ENCODE measurements around the gene FDXR.

FDXR gene

GRCh38 chr17:74920642-74921025 is 47.8 kb upstream of the FDXR start:
- Histone ChIP-seq H3K4me2 (ENCODE audit: low read length, poor library complexity, severe bottlenecking) (no peak overlapping the region), H3K4ac (ENCODE audit: low read depth in 1 of 2, low read length in 2 of 2) (no peak overlapping the region), H2BK120ac (ENCODE audit: low read depth, low read length) (no peak overlapping the region), H3K9ac (ENCODE audit: low read length) (no peak overlapping the region), H3K4me3 (ENCODE audit: insufficient read depth in 1 of 2, low read depth in 1 of 2, low read length in 2 of 2) (no peak overlapping the region), H3K4me1 (ENCODE audit: control insufficient read depth, insufficient read depth, low read depth, low read length) (peaks cover 30% of the 10 kb centered on the region), H2AK5ac (ENCODE audit: low read length, severe bottlenecking) (no peak overlapping the region), H3K79me1 (replicated peaks; ENCODE audit: low read length, poor library complexity, severe bottlenecking) (no peaks in the 10 kb centered on the region), H4K8ac (ENCODE audit: low read length) (no peak overlapping the region), H3K18ac (ENCODE audit: low read depth in 1 of 2, low read length in 2 of 2) (no peak overlapping the region), H2BK15ac (ENCODE audit: low read depth, poor library complexity, severe bottlenecking) (no peak overlapping the region), H3K27me3 (ENCODE audit: control insufficient read depth in 1 of 2, insufficient read depth in 1 of 2, low read length in 2 of 2) (peaks cover 66 to 89% of the 10 kb centered on the region in 2 experiments), H2BK12ac (ENCODE audit: low read length in 2 of 2) (no peak overlapping the region), H3K27ac (ENCODE audit: low read length, poor library complexity, severe bottlenecking) (no peak overlapping the region), H3K14ac (ENCODE audit: low read length in 2 of 2) (no peak overlapping the region), H3K9me3 (ENCODE audit: control insufficient read depth, low read length) (no peaks in the 10 kb centered on the region), H3K23ac (ENCODE audit: low read length in 2 of 2) (no peak overlapping the region), H3K36me3 (ENCODE audit: control insufficient read depth in 1 of 2, insufficient read depth in 2 of 2, low read depth in 1 of 2, low read length in 2 of 2) (no peaks in the 10 kb centered on the region), H2AFZ (ENCODE audit: low read depth, low read length) (no peak overlapping the region), H4K91ac (ENCODE audit: low read length) (no peak overlapping the region), H2BK5ac (ENCODE audit: low read depth, low read length, poor library complexity, severe bottlenecking) (no peak overlapping the region)
- DNase-seq = no peak
- 75% methylated on average over 5 of the region's 6 CpGs for WGBS

- H2BK120ac ChIP-seq (ENCODE audit: low read depth, low read length) = no peak overlapping the region
- no peak overlapping the region for H3K18ac ChIP-seq (ENCODE audit: low read depth in 1 of 2, low read length in 2 of 2)
- no peak overlapping the region for H2AFZ ChIP-seq (ENCODE audit: low read depth, low read length)
- H3K4me3 ChIP-seq (ENCODE audit: insufficient read depth in 1 of 2, low read depth in 1 of 2, low read length in 2 of 2) = no peak overlapping the region
- no peak overlapping the region for H2BK12ac ChIP-seq (ENCODE audit: low read length in 2 of 2)
- no peak overlapping the region for H4K91ac ChIP-seq (ENCODE audit: low read length)
- no peak overlapping the region for H3K4me2 ChIP-seq (ENCODE audit: low read length, poor library complexity, severe bottlenecking)
- 96% methylated on average over 27 of the region's 27 CpGs for WGBS
- peaks cover 30% of the 10 kb centered on the region for H3K4me1 ChIP-seq (ENCODE audit: control insufficient read depth, insufficient read depth, low read depth, low read length)
- no peak overlapping the region for H2BK5ac ChIP-seq (ENCODE audit: low read depth, low read length, poor library complexity, severe bottlenecking)
- no peak overlapping the region for H3K14ac ChIP-seq (ENCODE audit: low read length in 2 of 2)
- no peak for DNase-seq
- H3K27ac ChIP-seq (ENCODE audit: low read length, poor library complexity, severe bottlenecking) = no peak overlapping the region
- peaks cover 63 to 89% of the 10 kb centered on the region in 2 experiments for H3K27me3 ChIP-seq (ENCODE audit: control insufficient read depth in 1 of 2, insufficient read depth in 1 of 2, low read length in 2 of 2)
- no peaks in the 10 kb centered on the region for H3K36me3 ChIP-seq (ENCODE audit: control insufficient read depth in 1 of 2, insufficient read depth in 2 of 2, low read depth in 1 of 2, low read length in 2 of 2)
- no peaks in the 10 kb centered on the region for H3K79me1 ChIP-seq (replicated peaks; ENCODE audit: low read length, poor library complexity, severe bottlenecking)
- H2AK5ac ChIP-seq (ENCODE audit: low read length, severe bottlenecking) = no peak overlapping the region
- no peaks in the 10 kb centered on the region for H3K9me3 ChIP-seq (ENCODE audit: control insufficient read depth, low read length)
- no peak overlapping the region for H4K8ac ChIP-seq (ENCODE audit: low read length)
- no peak overlapping the region for H3K23ac ChIP-seq (ENCODE audit: low read length in 2 of 2)
- H3K9ac ChIP-seq (ENCODE audit: low read length) = no peak overlapping the region
- H2BK15ac ChIP-seq (ENCODE audit: low read depth, poor library complexity, severe bottlenecking) = no peak overlapping the region
- H3K4ac ChIP-seq (ENCODE audit: low read depth in 1 of 2, low read length in 2 of 2) = no peak overlapping the region
These were observed 47.5 kb upstream of the FDXR start for GRCh38 chr17:74920306-74920620.

- no peak overlapping the region for H2BK120ac ChIP-seq (ENCODE audit: low read depth, low read length)
- H3K14ac ChIP-seq (ENCODE audit: low read length in 2 of 2) = no peak overlapping the region
- no peak overlapping the region for H3K27ac ChIP-seq (ENCODE audit: low read length, poor library complexity, severe bottlenecking)
- no peaks in the 10 kb centered on the region for H3K79me1 ChIP-seq (replicated peaks; ENCODE audit: low read length, poor library complexity, severe bottlenecking)
- no peak overlapping the region for H2BK12ac ChIP-seq (ENCODE audit: low read length in 2 of 2)
- peaks cover 57 to 89% of the 10 kb centered on the region in 2 experiments for H3K27me3 ChIP-seq (ENCODE audit: control insufficient read depth in 1 of 2, insufficient read depth in 1 of 2, low read length in 2 of 2)
- WGBS = 82% methylated on average over 67 of the region's 67 CpGs
- H3K4ac ChIP-seq (ENCODE audit: low read depth in 1 of 2, low read length in 2 of 2) = no peak overlapping the region
- no peak overlapping the region for H3K4me2 ChIP-seq (ENCODE audit: low read length, poor library complexity, severe bottlenecking)
- H4K8ac ChIP-seq (ENCODE audit: low read length) = no peak overlapping the region
- no peak overlapping the region for H2BK5ac ChIP-seq (ENCODE audit: low read depth, low read length, poor library complexity, severe bottlenecking)
- H3K4me1 ChIP-seq (ENCODE audit: control insufficient read depth, insufficient read depth, low read depth, low read length) = peaks cover 29% of the 10 kb centered on the region
- H3K9ac ChIP-seq (ENCODE audit: low read length) = no peak overlapping the region
- H3K36me3 ChIP-seq (ENCODE audit: control insufficient read depth in 1 of 2, insufficient read depth in 2 of 2, low read depth in 1 of 2, low read length in 2 of 2) = no peaks in the 10 kb centered on the region
- no peaks in the 10 kb centered on the region for H3K9me3 ChIP-seq (ENCODE audit: control insufficient read depth, low read length)
- H3K23ac ChIP-seq (ENCODE audit: low read length in 2 of 2) = no peak overlapping the region
- H3K4me3 ChIP-seq (ENCODE audit: insufficient read depth in 1 of 2, low read depth in 1 of 2, low read length in 2 of 2) = no peak overlapping the region
- H2AK5ac ChIP-seq (ENCODE audit: low read length, severe bottlenecking) = no peak overlapping the region
- H2AFZ ChIP-seq (ENCODE audit: low read depth, low read length) = no peak overlapping the region
- H2BK15ac ChIP-seq (ENCODE audit: low read depth, poor library complexity, severe bottlenecking) = no peak overlapping the region
- DNase-seq = no peak
- H4K91ac ChIP-seq (ENCODE audit: low read length) = peak overlapping the region; percentile 29
- no peak overlapping the region for H3K18ac ChIP-seq (ENCODE audit: low read depth in 1 of 2, low read length in 2 of 2)
These were observed 46.9 kb upstream of the FDXR start for GRCh38 chr17:74919440-74920305.

GRCh38 chr17:74918906-74919305 is 46.1 kb upstream of the FDXR start:
- no peak overlapping the region for H3K4me3 ChIP-seq (ENCODE audit: insufficient read depth in 1 of 2, low read depth in 1 of 2, low read length in 2 of 2)
- H2BK5ac ChIP-seq (ENCODE audit: low read depth, low read length, poor library complexity, severe bottlenecking) = no peak overlapping the region
- no peak overlapping the region for H3K9ac ChIP-seq (ENCODE audit: low read length)
- no peaks in the 10 kb centered on the region for H3K79me1 ChIP-seq (replicated peaks; ENCODE audit: low read length, poor library complexity, severe bottlenecking)
- H2AFZ ChIP-seq (ENCODE audit: low read depth, low read length) = no peak overlapping the region
- no peak overlapping the region for H2BK120ac ChIP-seq (ENCODE audit: low read depth, low read length)
- H3K4me2 ChIP-seq (ENCODE audit: low read length, poor library complexity, severe bottlenecking) = no peak overlapping the region
- H3K9me3 ChIP-seq (ENCODE audit: control insufficient read depth, low read length) = no peaks in the 10 kb centered on the region
- H3K27ac ChIP-seq (ENCODE audit: low read length, poor library complexity, severe bottlenecking) = no peak overlapping the region
- no peak overlapping the region for H3K18ac ChIP-seq (ENCODE audit: low read depth in 1 of 2, low read length in 2 of 2)
- peaks cover 49 to 82% of the 10 kb centered on the region in 2 experiments for H3K27me3 ChIP-seq (ENCODE audit: control insufficient read depth in 1 of 2, insufficient read depth in 1 of 2, low read length in 2 of 2)
- H2AK5ac ChIP-seq (ENCODE audit: low read length, severe bottlenecking) = no peak overlapping the region
- no peak overlapping the region for H2BK15ac ChIP-seq (ENCODE audit: low read depth, poor library complexity, severe bottlenecking)
- H3K14ac ChIP-seq (ENCODE audit: low read length in 2 of 2) = no peak overlapping the region
- no peak for DNase-seq
- H3K4ac ChIP-seq (ENCODE audit: low read depth in 1 of 2, low read length in 2 of 2) = no peak overlapping the region
- H3K23ac ChIP-seq (ENCODE audit: low read length in 2 of 2) = no peak overlapping the region
- WGBS = 84% methylated on average over 5 of the region's 5 CpGs
- H2BK12ac ChIP-seq (ENCODE audit: low read length in 2 of 2) = no peak overlapping the region
- H3K36me3 ChIP-seq (ENCODE audit: control insufficient read depth in 1 of 2, insufficient read depth in 2 of 2, low read depth in 1 of 2, low read length in 2 of 2) = no peaks in the 10 kb centered on the region
- H4K91ac ChIP-seq (ENCODE audit: low read length) = no peak overlapping the region
- no peak overlapping the region for H4K8ac ChIP-seq (ENCODE audit: low read length)
- H3K4me1 ChIP-seq (ENCODE audit: control insufficient read depth, insufficient read depth, low read depth, low read length) = peaks cover 27% of the 10 kb centered on the region
